Left forelimb (tissue), 1 donor: Measurements from ENCODE around the gene ZFHX3.
A peak's percentile ranks its signal among the peaks of the same experiment; 100 is the strongest.
"Not testable (repeated sequence)": the region's sequence is repeated elsewhere in the genome, so short reads cannot be mapped to it uniquely, and the experiment has no call there.

Experiments
- DNase-seq: peaks from one replicate; pipeline ENCODE4 v3.0.0-alpha.2; 2018; ENCODE audit warnings: low spot score

ZFHX3 gene

DNA sequence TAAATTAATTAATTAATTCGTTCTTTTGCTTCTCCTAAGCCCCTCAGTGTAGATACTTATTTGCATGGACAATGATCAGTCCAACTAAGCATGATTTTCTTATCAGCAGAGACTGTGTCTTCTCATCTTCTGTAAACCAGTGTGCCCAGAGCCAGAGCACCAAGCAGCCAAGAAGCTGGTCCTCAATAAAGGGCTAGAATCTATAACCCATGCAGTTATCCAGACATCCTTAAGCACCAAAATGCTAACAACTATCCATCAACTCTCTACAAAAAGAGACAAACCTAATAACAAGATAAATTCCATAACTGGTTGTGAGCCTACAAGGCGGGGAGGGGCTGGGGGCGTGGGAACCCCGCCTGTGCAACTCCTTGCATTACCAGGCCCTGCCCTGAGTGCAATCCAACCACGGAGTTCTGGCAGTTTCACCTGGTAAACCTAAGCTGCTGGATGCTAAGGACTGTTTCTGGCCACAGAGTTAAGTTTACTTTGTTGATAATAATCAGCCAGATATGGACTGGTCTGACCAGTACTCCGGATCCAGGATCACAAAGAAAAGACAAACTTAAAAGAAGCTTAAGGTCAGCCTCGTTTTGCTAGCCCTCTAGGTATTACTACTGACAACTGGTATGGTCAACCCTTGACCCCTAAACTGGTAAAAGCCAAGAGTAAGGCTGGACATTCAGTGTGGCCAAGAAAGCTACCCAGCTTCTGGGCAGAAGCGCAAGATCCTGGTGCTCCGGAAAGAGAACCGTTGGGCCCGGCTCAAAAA lies 51.5 kb downstream of the ZFHX3 start:
- DNase-seq = no peak

DNA sequence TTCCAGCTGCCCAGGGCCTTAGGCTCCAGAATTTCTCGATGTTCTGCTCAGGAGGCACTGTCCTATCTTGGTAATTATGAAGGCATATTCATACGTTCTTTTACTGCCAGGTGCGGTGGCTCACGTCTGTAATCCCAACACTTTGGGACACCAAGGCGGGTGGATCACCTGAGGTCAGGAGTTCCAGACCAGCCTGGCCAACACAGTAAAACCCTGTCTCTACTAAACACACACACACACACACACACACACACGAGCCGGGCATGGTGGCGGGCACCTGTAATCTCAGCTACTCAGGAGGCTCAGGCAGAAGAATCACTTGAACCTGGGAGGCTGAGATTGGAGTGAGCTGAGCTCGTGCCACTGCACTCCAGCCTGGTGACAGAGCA lies 52.1 kb downstream of the ZFHX3 start:
- DNase-seq = not testable (repeated sequence)

DNA sequence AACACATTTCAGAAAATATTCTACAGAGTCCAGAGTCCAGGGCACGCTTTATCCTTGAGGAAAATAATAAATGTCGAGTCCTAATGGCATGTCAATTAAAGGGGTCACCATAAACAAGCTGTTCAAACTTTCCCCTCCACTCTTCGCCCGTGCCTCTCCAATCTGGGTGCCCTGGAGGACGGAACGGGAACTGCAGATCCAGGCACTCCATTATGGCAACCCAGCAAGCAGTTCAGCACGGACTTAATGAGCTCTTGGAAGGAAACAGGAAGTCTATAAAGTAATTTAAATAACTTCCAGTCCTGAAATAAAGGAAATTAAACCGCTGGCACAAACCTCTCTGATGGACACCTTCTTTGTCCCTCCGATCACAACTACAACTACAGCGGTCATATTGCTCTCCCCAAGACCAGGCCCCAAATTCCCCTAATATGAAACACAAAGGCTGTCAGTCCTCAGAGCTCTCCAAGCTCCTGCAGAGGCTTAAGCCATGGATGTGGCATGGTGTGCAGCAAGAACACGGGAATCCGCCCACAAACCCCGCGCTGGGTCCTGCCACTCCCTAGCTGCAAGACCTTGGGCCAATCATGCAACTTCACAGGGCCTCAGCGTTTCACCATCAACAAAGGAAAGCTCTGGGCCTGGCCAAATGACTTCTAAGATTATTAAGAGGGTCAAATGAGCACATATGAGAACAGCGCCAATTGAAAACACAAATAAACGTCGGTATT lies 52.6 kb downstream of the ZFHX3 start:
- DNase-seq = no peak

DNA sequence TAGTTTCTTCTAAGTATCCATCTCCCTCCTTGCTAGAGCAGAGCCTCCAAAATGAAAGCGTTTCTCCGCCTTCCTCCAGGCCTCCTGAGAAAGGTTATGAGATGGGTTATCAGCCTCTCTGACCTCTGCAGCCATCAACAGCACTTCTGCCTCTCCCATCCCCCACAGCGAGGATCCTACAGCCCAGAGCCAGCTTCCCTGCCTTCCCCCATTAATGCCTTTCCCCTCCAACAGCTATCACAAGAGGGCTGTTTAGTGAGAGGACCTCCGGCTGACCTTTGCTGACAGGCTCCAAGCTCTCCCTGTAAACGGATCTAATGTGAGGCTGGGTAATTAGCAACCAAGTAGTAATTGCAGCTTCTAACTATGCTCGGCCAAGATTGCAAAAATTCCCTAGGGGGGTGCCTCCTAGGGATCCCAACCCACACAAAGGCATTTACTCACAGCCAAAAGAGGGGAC lies 55.8 kb downstream of the ZFHX3 start:
- DNase-seq = no peak

DNA sequence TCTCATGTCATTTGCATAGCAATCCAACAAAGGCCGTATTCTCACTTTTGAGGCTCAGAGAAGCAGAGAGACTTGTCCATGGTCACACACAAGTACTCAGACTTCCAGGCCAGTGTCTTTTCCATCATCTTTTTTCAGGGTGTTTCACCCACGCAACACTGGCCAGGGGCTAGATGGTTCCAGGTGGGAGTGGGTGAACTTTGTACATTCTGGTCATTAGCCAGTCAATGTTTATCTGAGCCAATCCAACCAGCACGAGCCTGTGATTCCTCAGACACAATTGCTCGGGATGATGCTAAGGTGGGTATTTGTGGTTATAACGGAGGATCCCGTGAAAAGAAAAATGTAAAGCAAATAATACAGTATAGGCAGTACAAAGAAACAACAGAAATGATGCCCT lies 56.3 kb downstream of the ZFHX3 start:
- DNase-seq = no peak

DNA sequence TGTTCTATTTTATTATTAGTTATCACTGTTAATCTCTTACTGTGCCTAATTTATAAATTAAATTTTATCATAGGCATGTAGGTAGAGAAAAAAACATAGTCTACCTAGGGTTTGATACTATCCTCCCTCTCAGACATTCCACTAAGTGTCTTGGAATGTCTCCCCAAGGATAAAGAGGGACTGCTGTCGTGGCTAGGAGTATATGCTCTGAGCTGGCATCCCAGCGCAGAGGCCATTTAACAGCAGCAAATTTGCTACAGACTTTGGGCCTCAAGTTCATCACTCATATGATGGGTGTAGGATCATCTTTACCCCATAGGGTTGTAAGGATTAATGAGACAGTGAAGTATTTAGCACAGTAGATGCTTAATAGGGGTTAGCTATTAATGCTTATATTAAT lies 56.7 kb downstream of the ZFHX3 start:
- DNase-seq = no peak

DNA sequence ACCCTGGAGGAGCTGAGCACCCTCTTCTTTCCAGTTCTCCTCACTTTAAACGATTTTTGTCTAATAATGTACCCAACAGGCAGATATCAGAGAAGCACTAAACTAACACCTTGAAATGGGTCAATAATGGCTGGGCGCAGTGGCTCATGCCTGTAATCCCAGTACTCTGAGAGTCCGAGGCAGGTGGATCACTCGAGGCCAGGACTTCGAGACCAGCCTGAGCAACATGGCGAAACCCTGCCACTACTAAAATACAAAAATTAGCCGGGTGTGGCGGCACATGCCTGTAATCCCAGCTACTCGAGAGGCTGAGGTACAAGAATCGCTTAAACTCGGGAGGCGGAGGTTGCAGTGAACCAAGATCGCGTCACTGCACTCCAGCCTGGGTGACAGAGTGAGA lies 57.4 kb downstream of the ZFHX3 start:
- DNase-seq = no peak

DNA sequence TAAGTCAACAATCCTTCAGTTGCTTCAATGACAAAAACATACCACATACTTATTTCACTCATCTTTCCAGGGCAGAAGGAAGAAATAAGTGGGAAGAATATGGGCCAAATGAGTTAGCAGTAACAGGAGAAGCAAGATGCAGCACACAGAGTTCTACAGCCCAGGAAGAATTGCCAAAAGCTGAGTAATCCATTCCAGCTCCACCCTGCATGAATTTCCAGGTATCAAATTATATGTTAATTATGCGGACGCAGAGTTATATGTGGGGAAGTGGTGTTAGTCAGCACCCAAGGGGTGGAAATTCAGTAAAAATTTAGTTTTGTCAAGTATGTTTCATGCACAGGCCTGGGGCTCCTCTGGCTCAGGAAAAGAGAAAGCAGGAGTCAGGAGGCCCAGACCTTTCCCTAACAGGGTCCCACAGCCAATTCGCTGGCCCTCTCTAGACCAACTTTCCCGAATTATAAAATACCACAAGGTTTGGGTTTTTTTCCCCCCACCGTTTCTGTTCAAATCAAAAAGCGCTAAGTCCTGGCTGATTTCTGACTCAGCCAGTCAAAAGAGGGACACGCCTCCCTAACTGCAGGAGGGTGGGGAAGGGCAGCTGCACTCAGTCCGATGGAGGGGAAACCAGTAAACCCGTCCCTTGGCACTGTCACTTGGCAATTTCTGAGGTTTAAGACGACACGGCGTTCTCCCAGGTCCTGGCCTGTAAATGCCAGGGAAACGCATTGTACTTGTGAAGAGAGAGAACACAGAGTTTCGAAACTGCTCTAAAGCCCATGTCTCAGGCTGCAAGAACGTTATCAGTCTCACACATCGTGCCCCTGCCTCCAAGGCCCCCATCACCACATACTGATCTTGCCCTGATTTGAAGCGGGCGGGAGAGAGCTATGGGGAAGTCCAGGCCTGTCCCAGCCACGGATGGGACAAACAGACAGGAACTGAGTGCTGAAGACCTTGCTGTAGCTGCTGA lies 58.1 kb downstream of the ZFHX3 start:
- peak; percentile 74 for DNase-seq

DNA sequence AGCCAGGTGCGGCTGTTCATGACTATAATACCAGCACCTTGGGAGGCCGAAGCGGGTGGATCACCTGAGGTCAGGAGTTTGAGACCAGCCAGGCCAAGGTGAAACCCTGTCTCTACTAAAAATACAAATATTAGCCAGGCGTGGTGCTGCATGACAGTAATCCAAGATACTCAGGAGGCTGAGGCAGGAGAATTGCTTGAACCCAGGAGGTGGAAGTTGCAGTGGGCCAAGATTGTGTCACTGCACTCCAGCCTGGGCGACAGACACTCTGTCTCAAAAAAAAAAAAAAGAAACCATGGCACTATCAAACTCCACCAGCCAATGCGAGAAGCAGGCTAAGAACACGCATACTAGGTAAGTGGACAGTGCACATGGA lies 58.7 kb downstream of the ZFHX3 start:
- DNase-seq = not testable (repeated sequence)

DNA sequence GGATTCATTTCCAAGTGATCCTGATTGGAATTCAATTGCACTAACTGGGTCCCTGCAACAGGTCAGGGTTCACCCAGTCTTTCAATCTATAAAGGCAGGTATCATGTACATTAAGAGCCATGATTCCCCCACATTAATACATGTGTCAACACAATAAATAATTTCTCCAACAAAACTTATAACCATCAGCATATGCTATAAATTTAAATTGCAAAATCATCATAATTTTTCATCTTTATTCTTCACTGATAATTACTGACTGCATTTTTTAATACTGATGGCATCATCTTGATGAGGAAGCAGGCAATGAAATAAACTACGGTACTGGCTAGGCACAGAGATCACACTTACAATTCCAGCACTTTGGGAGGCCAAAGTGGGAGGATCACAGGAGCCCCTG lies 59.4 kb downstream of the ZFHX3 start:
- DNase-seq = no peak

DNA sequence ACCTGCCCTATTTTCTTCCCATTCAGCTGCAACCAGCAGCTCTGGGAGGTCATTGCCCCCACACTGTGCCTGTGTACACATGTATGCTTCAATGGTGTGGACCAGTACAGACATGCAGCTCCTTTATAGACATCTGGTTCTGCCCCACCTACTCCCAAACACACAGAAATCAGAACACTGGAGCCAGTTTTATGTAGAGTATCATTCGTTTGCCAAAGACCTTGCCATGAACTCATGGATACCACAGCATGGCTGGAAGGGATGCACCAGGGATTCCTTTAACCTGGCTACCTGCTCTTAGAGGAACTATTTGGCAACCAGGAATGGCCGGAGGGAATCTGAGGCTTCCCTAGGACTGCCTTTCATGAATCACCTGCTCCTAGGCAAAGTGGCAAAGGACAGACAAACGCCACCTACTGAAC lies 60.4 kb downstream of the ZFHX3 start:
- DNase-seq = no peak

DNA sequence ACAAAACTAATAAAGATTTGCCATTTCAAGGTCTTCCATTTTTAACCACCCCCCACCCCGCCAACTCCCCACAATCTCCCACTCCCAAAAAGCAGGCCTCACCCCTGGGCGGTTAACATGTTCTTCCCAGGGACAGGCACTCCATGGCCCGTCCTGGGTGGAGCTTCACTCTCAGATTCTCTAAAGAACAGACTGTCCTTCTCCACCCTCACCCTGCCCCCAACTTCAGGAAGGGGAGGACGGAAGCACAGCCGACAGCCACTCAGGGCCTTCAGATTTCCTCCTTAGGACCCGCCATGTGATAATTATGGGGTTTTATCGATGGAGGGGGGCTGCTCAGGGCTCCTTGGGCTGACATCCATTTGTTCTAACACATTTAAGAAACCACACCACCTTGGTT lies 61.9 kb downstream of the ZFHX3 start:
- DNase-seq = no peak

DNA sequence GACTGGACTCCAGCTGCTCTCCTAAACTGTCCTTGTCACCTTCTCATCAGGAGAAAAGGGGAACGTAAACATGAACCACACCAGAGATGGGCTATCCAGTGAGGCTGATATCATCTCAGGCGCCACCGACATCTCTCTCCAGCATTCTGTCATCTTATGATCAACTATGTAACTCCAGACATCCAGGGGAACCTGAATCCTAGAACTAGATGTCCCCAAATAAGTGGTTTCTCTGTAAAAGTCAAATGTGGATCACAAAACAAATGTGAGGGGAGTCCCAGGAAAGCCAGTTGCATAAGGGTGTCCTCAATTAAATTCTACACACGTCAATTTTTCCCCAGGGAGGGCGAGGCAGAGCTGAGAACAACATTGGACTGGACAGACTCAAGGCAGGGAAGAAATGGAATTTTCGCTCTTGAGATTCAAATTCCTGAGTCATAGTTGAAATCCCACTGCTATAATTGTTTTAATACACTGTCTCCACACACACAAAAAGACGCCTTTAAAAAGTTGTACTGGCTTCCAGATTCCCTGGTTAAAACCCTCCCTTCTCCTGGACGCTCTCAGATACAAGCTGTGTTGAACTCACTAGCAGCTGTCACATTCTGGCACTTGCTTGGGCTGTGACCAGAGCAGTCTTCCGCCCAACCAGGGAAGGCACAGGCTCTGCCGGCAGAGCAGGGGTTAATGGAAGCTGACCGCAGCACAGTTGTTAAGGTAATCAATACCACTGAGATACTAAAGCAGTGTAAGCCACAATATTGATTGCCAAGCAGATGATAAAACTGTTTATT lies 62.6 kb downstream of the ZFHX3 start:
- peak; percentile 73 for DNase-seq

DNA sequence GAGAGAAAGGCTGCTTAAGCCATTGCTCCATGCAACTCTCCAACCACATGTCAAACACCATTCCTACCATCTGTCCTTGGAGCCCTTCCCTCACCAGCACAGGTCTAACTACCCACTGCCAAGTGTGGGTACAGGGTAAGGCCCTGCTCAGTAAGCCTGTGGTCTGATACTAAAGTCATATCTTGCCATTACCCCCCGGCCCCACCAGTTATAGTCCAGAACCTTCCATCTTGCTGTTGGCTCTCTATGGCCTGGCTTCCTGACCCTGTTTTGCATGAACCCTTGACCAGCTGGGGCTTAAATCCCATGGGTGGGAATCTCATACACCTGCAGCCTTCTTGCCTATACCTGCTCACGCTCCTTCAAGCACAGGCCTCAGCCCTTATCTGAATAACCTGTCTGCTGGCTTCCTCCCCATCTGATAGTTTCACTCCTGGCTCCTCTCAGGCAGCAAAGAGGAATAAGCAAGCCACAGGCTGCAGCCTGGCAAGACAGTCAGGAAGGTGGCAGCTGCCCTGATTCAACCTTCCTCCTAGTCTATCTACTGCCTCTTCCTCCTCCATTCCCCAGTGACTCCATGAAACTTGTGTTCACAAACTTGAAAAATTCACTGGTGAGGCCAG lies 64.1 kb downstream of the ZFHX3 start:
- no peak for DNase-seq

DNA sequence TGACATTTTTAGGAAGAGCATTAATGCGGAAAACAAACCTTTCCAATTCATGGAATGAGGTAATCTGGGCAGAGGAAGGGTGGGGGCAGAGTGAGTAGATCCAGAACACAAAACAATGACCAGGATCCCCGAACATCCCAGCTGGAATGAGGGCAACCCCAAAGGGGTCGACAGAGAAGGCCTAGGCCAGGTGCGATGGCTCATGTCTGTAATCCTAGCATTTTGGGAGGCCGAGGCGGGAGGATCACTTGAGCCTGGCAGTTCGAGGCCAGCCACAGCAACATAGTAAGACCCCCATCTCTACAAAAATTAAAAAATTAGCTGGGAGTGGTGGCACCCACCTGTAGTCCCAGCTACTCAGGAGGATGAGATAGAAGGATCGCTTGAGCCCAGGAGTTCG lies 64.7 kb downstream of the ZFHX3 start:
- no peak for DNase-seq

DNA sequence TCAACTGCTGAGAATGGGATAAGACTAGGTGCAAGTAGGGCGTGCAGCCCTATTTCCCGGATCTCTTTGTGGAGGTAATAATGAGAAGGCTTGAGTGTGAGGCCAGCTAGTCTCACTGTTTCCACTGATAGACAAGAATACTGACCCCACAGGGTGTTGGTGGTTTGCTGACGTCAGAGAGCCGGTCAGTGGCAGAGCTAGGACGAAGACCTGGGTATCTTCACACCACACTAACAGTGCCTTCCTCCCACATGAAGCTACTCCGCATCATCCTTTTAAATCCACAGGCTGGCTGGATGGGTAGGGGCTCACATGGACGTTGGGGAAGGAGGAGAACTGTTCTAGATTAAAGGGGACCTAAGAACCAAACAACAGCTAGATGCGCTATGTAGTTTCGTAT lies 68.0 kb downstream of the ZFHX3 start:
- no peak for DNase-seq

DNA sequence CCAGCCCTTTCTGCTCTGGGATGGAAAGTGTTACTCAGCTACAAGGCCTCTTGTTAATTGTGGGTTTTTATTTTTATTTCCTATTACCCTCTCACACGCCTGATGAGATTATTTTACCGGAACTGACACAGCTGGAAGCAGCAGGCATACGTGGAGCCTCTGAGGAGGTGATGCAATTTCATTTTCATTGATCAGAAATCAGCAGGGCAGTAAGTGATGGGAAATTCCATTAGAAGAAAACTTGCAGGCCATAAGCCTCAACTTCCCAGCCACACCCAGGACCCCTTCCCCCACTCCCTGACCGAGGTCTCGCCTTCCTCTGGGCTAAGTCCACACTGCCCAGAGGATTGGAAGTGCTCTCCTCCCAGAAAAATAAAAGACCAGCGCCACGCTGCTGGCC lies 69.7 kb downstream of the ZFHX3 start:
- no peak for DNase-seq

DNA sequence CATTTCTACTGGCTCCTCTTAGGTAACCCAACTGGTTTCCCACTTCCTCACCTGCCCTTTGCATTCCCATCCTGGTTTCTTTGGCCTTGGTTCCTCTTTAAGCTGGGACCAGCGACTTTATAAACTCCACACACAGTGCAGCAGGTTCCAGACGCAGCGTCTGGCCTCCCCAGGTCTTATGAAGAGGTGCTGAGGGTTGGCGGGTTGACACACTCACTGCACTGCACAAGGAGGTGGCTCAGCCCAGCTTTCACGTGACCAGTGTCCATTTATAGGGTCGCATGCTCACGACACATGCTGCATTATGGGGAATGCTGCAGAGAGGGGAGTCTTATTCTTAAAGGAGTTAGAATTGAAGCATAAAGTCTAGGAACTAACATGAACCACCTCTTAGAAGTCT lies 70.8 kb downstream of the ZFHX3 start:
- DNase-seq = no peak

DNA sequence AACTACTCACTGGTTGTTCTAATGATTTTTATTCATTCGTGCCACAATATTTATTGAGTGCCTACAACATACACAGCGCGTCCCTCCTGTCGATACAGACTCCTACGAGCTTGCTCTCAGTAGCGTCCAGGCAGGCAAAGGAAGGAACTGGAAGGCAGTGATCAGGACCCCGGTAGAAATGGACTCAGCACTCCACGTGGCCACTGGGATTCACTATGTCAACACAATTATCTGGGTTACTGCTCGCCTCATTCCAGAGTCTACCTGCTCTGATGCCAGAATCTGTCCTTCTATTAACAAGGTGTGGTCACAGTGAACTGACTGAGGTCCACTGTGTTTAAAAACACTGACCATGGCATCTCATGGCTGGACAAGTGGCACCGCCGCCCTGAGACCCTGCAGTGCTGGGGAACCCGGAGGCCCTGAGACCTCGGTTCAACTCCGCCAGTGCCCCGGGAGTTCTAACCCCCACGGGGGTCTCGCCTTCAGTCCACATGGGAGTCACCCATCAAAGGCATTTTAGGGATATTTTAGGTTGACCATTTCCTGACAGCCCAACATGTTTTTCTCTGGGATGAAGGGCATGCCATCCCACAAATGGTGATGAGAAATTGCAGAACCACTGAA lies 71.4 kb downstream of the ZFHX3 start:
- no peak for DNase-seq

DNA sequence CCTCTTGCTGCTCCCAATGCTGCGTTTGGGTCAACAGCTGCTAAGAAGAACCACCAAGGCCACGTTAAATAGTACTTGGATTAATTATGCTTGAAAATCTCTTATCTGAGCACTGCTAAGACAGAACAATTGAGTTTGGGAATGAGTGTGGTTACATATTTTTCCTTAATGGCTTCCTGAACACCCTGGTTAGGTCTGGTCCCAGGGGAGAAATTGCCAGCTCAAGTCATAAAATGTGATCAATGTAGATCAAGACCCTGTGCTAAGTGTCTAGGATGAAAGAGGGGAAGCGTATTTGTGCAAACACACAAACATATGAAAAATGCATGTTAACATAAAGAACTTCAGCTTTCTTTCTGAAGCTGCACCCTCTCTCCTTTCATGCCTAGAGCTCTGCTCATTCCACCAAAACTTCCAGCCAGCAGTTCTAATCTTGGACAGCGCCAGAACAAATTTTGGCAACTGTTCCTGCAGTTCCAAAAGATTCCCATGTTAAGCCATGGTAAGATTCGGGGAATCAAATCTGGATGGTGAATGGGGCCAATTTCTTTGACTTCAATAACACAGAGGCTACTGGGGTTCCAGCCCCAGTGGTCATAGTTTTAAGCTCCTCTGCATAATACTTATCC lies 72.0 kb downstream of the ZFHX3 start:
- no peak for DNase-seq
